GM21423 (cell line): ENCODE measurements around the gene AKR1C8.
"Not testable (repeated sequence)": the region's sequence is repeated elsewhere in the genome, so short reads cannot be mapped to it uniquely, and the experiment has no call there.

Experiments used
- ATAC-seq: cut with Tn5 transposase; IDR thresholded peaks from one replicate; pipeline ENCODE4 v1.9.1; 2021; ENCODE audit warnings: mild to moderate bottlenecking, moderate library complexity; ENCODE audit not compliant: unreplicated experiment

Gene AKR1C8

DNA sequence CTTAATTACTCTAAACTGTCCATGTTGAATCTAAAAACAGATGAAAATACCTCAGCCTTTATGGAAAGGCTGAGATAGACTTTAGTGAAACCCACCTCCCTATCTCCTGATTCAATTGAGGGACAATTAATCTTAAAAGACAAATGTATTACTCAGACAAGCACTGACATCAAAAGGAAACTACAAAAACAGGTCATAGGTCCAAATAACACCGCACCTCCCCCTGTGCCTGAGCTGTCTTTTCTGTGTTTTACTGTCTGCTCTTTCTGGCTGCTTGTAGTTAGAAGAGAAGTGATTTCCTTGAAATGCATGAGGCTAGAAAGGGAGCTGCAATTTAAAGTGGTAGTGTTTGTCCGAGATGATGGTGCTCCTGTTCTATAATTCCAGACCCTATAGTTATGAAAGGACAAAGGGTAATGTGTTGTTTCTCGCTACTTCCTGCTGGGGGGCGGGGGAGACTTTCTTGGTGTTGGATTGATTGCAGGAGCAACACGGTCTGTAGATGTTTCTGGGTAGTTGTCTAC is 16.0 kb downstream of the AKR1C8 start:
- ATAC-seq = no peak

DNA sequence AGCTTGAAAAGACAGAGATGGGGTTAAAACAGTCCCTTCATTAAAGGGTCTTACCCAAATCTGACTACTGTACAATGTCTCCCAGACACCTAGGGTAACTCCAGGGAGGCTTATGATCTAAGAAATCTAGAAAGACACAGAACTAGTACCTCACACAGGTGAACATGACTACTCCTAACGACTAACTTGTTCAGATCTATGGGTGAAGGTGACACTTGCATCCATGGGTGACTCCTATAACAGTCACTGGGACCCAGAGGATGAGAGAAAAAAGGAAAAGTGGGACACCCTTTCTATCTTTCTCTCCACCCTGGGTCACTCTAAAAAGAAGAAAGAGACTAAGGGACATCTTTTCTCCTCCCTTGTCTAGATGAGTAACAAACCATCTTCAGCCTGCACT is 19.2 kb downstream of the AKR1C8 start:
- ATAC-seq = no peak

DNA sequence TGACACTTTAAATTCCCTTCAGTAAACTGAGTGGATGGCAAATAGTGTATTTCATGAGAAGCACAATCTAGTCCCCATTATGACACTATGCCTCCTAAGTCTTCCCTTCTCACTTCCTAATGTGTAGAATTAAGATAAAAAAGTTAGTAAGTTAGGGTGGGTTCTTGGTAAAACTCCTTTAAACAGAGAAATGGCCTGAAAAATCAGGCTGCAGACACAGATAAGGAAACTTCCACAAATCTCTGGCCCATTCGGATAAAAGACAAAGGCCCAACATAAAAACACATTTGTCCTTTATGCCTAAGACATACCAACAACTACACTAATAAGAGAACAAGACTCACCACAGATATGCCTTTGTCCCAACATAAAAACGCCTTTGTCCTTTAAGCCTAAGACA is 21.5 kb downstream of the AKR1C8 start:
- no peak for ATAC-seq

GRCh38 chr10:5159126-5159525 is 25.8 kb downstream of the AKR1C8 start:
- no peak for ATAC-seq

DNA sequence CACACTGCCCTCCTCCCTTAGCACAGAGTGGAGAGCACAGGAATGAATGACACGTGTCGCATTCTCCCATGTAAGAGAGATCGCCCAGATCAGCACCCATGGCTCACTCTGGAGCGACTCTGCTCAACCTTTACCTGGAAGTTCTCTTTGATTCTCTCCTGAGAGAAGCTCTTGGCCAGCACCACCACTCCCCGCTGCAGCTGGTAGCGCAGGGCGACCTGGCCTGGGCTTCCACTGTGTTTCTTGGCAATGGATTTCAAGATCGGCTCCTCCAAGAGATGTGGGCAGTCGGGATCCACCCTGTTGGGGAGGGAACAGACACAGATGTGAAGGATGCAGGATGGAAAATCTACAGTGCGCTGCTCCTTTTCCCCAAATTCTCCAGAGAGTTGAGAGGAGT is 27.4 kb downstream of the AKR1C8 start:
- no peak for ATAC-seq

GRCh38 chr10:5155951-5156350 is 29.0 kb downstream of the AKR1C8 start:
- ATAC-seq = no peak

DNA sequence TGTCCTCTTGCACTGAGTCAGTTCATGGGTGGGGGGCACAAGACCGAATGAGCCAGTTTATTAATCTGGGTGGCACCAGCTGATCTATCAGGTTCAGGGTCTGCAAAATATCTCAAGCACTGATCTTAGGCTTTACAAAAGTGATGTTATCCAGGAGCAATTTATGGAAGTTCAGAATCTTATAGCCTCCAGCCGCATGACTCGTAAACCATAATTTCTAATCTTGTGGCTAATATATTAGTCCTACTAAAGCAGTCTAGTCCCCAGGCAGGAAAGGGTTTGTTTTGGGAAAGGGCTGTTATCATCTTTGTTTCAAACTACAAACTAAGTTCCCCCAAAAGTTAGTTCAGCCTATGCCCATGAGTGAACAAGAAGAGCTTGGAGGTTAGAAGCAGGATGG is 33.9 kb downstream of the AKR1C8 start:
- ATAC-seq = no peak

DNA sequence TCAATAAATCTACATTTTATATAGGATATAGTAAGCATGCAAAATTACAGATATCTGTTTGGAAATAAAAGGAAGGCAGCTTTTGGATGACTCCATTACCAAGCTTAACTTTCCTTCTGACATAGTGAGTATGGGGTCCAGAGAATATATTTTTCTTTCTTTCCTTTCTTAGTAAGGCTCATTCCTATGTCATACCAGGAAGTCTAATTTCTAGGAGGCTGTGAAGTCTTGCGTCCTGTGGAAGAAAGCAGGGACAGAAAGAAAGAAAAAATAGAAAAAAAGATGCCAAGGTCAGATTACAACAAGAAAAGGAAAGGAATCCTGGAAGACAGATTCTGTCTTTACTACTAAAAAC is 36.3 kb downstream of the AKR1C8 start:
- no peak for ATAC-seq

GRCh38 chr10:5147981-5148677 is 36.8 kb downstream of the AKR1C8 start:
- ATAC-seq = no peak

GRCh38 chr10:5147255-5147980 is 37.5 kb downstream of the AKR1C8 start:
- no peak for ATAC-seq

DNA sequence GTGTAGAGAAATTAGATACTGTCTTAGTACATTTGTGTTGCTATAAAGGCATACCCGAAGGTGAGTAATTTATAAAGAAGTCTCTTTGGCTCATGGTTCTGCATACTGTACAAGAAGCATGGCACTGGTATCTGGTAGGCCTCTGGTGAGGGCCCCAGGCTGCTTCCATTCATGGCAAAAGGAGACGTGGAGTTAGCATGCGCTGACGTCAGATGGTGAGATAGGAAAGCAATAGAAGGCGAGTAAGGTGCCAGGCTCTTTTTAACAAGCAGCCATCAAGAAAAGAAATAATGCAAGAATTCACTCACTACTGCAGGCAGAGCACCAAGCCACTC is 38.1 kb downstream of the AKR1C8 start:
- no peak for ATAC-seq

DNA sequence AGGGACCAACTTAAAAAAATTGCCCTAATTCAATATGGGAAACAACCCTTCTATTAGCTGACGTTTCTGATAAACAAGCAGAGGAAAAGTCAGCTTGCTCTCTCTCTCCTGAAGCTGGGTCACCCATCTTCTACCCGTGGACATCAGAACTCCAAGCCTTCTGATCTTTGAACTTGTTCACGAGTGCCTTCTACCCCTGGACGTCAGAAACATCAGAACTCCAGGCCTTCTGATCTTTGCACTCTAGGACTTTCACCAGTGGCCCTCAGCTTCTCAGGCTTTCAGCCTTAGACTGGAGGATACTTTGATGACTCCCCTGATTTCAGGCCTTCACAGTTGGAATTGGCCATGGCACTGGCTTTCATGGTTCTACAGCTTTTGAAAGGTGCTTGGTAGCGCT is 41.8 kb downstream of the AKR1C8 start:
- no peak for ATAC-seq

DNA sequence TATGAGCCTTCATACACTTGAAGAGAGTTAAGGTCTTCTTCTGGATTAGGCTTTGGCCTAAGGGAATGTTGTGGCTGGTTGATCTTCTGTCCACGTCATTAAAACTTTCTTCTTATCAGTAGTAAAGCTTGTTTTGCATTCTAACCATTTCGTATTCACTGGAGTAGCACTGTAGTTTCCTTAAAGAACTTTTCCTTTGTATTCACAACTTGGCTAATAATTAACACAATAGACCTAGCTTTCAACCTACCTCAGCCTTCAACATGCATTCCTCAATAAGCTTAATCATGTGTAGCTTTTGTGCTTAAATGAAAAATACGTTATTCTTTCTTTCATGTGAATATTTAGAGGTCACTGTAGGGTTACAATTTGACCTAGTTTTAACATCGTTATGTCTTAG is 42.8 kb downstream of the AKR1C8 start:
- ATAC-seq = no peak

- not testable (repeated sequence) for ATAC-seq
Observed at GRCh38 chr10:5137699-5138098, 47.3 kb downstream of the AKR1C8 start.

DNA sequence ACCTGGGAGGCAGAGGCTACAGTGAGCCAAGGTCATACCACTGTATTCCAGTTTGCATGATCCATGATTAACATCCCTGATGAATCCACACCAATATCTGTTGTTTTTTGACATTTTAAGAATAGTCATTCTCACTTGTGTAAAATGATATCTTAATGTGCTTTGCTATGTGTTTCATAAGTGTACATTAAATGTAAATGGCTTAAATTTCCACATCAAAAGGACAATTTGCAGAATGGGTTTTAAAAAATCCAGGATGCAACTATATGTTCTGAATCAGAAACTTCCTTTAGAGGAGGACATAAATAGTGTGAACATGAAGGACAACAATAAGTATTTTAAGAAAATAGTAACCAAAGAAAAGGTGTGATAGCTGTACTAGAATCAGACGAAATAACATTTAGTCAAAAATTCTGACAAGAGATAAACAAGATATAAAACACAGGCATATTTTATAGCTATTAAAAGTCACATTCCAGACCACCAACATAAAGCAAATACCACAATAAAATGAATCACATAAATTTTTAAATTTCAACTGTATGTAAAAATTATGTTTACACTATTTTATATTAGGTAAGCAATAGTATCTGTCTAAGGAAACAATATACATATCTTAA is 48.4 kb downstream of the AKR1C8 start:
- ATAC-seq = no peak

DNA sequence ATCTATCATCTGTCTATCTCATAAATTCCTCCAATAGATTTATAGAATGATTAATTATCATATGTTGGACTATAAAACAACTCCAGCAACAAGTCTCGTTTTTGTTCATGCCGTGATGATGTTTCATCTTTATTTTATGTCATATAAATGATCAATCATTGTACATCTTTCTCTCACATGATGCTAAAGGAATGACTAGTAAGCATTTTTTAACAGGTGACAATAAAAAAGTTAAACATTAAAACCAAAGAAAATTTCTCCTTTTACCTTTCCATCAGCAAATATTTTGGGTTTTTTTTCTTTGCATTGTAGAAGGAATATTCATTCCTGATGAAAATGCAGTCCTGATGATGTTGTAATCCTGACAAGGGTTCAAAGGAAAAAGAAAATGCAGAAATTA is 49.4 kb downstream of the AKR1C8 start:
- ATAC-seq = no peak

DNA sequence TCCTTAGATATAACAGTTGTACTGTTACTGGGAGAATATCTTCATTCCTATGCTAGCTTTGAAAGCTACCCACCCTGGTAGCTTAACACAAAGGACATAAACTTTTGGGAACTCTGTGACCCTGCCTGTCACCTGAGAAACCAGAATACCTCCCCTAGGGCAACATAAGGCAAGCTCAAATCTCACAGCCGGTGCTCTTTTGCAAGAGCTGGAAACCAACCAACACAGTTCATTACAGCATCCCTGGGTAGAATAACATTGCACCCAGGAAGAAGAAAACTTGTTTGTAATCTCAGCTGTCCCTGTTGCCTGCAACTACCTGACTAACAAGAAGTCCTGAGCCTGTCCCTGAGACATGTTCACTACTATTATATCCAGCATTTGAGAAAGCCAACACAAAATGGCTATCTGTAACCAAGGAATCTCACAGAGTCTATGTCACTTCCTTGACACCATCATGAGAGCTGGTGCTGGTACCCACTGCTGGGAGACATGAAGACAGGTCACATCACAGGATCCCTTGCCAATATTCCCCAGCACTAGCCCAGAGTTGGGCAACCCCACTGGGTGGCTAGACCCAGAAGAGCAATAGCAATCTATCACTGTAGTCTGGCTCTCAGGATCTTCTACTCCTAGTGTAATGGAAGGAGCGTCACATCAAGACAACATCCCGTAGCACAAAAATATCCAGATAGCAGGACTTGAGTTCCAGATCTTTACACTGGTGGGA is 59.5 kb downstream of the AKR1C8 start:
- ATAC-seq = no peak

DNA sequence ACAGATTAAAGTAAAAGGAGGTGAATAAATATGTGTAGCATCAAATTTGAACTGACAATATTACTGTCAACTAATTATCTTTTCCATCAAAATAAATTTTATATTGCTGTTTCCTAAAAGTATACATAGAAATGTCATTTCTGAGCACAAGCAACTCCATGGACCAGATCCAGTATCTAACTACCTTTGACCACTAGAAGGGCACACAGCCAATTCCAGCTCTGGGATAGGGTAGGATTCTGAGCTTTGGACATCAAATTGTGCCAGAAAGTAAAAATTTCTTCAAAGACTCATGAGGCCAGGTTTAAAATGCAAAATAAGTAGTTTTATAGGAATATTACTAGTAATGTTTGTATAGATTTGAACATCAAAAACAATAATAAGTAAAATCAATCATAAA is 61.1 kb downstream of the AKR1C8 start:
- no peak for ATAC-seq

GRCh38 chr10:5119997-5120396 is 65.0 kb downstream of the AKR1C8 start:
- ATAC-seq = not testable (repeated sequence)

GRCh38 chr10:5117026-5117425 is 67.9 kb downstream of the AKR1C8 start:
- no peak for ATAC-seq

DNA sequence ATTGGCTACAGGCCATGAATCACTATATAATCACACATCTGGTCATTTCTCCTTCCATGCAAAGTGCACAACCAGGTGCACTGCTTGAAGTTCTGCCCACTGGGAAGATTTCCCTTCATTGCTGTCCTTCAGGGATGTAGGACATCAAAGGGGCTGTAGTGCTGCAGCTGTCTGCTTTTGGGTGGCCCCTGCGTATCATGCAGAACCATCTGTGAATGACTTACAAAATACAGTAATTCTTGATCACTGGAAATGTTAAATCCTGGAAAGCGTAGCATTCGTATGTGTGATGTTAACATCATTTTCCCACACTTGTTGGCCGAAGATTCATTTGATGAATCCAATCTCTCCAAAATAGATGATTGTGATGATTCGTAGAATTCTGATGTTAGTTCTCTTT is 68.3 kb downstream of the AKR1C8 start:
- no peak for ATAC-seq

DNA sequence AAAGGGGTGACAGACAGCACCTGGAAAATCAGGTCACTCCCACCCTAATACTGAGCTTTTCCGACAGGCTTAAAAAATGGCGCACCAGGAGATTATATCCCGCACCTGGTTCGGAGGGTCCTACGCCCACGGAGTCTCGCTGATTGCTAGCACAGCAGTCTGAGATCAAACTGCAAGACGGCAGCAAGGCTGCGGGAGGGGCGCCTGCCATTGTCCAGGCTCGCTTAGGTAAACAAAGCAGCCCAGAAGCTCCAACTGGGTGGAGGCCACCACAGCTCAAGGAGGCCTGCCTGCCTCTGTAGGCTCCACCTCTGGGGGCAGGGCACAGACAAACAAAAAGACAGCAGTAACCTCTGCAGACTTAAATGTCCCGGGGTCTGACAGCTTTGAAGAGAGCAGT is 75.1 kb downstream of the AKR1C8 start:
- ATAC-seq = not testable (repeated sequence)
